Endothelial cell of umbilical vein (primary cell): ENCODE measurements around the gene NYAP1. TPM values are rescaled to one million over a fixed set of nuclear protein-coding genes. Genes with fewer than 3 reads are reported as not detected.

Experiments used
- BruUV-seq: library from RNA; stranded (reverse); fragments of 400-500 nt; replicated peaks from 2 replicates; lab custom pipeline; 2021; lab: Mats Ljungman, UMichigan
- CTCF ChIA-PET: fragments of 300-600, 350-600 bp; sonication (Branson Sonifier 250); formaldehyde crosslinking; loops from one replicate; lab custom pipeline; 2021; ENCODE audit warnings: antibody characterized with exemption, inconsistent platforms; lab: Charles Lee
- POLR2A ChIA-PET: fragments of 300-600, 350-600 bp; sonication (Branson Sonifier 250); formaldehyde crosslinking; loops from one replicate; lab custom pipeline; 2021; ENCODE audit warnings: antibody characterized with exemption, inconsistent platforms; lab: Charles Lee
- DNase-seq: peaks from one replicate; pipeline ENCODE4 v3.0.0-alpha.2; 2011; ENCODE audit warnings: low read depth, low spot score
- FAIRE-seq: peaks from 2 replicates; lab custom pipeline; 2011; peaks lifted over from hg19 to GRCh38; lab: Jason Lieb, UNC
- H2AFZ ChIP-seq: 2 replicates; pipeline ENCODE4 v1.6.0; 2012; ENCODE audit warnings: low read depth, low read length, control low read depth, inconsistent platforms
- H3K27ac ChIP-seq: 2 replicates; pipeline ENCODE4 v1.5.1; 2011; ENCODE audit warnings: low read depth, mild to moderate bottlenecking, control low read depth, low read length, moderate library complexity; ENCODE audit not compliant: insufficient read depth
- H3K27me3 ChIP-seq, 2 experiments: 2 replicates each; pipeline versions ENCODE4 v1.6.0 to v1.6.1; 2011; ENCODE audit warnings: low read length in 2 of 2, mixed read lengths in 1 of 2; ENCODE audit not compliant: control insufficient read depth in 2 of 2, insufficient read depth in 2 of 2
- H3K36me3 ChIP-seq, 2 experiments: 2 replicates in 1 of 2; 3 replicates in 1 of 2; pipeline ENCODE4 v1.5.1; 2011; ENCODE audit warnings: low read length in 2 of 2, mild to moderate bottlenecking in 1 of 2, moderate library complexity in 1 of 2; ENCODE audit not compliant: control insufficient read depth in 2 of 2, insufficient read depth in 2 of 2; ENCODE audit errors: extremely low read depth in 1 of 2
- H3K4me1 ChIP-seq: 3 replicates; pipeline ENCODE4 v1.5.1; 2011; ENCODE audit warnings: mild to moderate bottlenecking, low read length; ENCODE audit not compliant: control insufficient read depth, insufficient read depth; ENCODE audit errors: extremely low read depth
- H3K4me2 ChIP-seq: 2 replicates; pipeline ENCODE4 v1.6.1; 2011; ENCODE audit warnings: low read length, control low read depth, mixed read lengths; ENCODE audit not compliant: insufficient read depth
- H3K4me3 ChIP-seq, 3 experiments: fragments of 200-600 bp in 1 of 3; sonication (generic), shearing (Covaris generic) in 1 of 3; replicated peaks in 1 of 3; 2 replicates each; pipeline ENCODE4 v1.5.1; 2011 to 2016; ENCODE audit warnings: control low read depth in 3 of 3, low read length in 3 of 3, mild to moderate bottlenecking in 2 of 3, inconsistent platforms in 1 of 3, low read depth in 1 of 3, moderate library complexity in 1 of 3; ENCODE audit not compliant: insufficient read depth in 1 of 3
- H3K79me2 ChIP-seq: 2 replicates; pipeline ENCODE4 v1.6.0; 2012; ENCODE audit warnings: low read length, inconsistent platforms; ENCODE audit not compliant: control insufficient read depth, insufficient read depth
- H3K9ac ChIP-seq: replicated peaks from 2 replicates; pipeline ENCODE3; 2011; ENCODE audit warnings: low read length, control low read depth; ENCODE audit not compliant: insufficient read depth; ENCODE audit errors: extremely low read depth
- H3K9me1 ChIP-seq: replicated peaks from 3 replicates; pipeline ENCODE4 v1.6.0; 2011; ENCODE audit warnings: mild to moderate bottlenecking, low read length; ENCODE audit not compliant: control insufficient read depth, insufficient read depth; ENCODE audit errors: extremely low read depth
- H3K9me3 ChIP-seq: replicated peaks from 2 replicates; pipeline ENCODE4 v1.5.1; 2012; ENCODE audit warnings: low read length, inconsistent platforms; ENCODE audit not compliant: control insufficient read depth, insufficient read depth
- H4K20me1 ChIP-seq: replicated peaks from 2 replicates; pipeline ENCODE3; 2011; ENCODE audit warnings: mild to moderate bottlenecking, low read length; ENCODE audit not compliant: control insufficient read depth, insufficient read depth; ENCODE audit errors: extremely low read depth
- CTCF ChIP-seq, 2 donors: IDR thresholded peaks; 1 replicate in 1 of 2; 2 replicates in 1 of 2; pipeline ENCODE4 v1.5.1; 2011; ENCODE audit warnings: low read length in 2 of 2, mild to moderate bottlenecking in 2 of 2, moderate library complexity in 2 of 2, control low read depth in 1 of 2, inconsistent platforms in 1 of 2, low read depth in 1 of 2; ENCODE audit not compliant: insufficient read depth in 1 of 2; ENCODE audit errors: extremely low read depth in 1 of 2
- EZH2 ChIP-seq: IDR thresholded peaks from 2 replicates; pipeline ENCODE4 v1.6.1; 2012; ENCODE audit warnings: borderline replicate concordance, low read depth, mild to moderate bottlenecking, moderate library complexity, low read length, inconsistent platforms; ENCODE audit not compliant: severe bottlenecking
- FOS ChIP-seq: IDR thresholded peaks from 2 replicates; pipeline ENCODE4 v1.6.1; 2011; ENCODE audit warnings: mild to moderate bottlenecking, low read length, moderate library complexity, borderline replicate concordance; ENCODE audit not compliant: insufficient read depth
- GATA2 ChIP-seq: IDR thresholded peaks from 2 replicates; pipeline ENCODE4 v1.7.0; 2011; ENCODE audit warnings: low read depth, mild to moderate bottlenecking, moderate library complexity, mixed read lengths, low read length; ENCODE audit not compliant: insufficient read length, insufficient read depth
- JUN ChIP-seq: IDR thresholded peaks from 2 replicates; pipeline ENCODE4 v1.6.1; 2011; ENCODE audit warnings: borderline replicate concordance, low read depth; ENCODE audit not compliant: insufficient read length, insufficient read depth
- MAX ChIP-seq: IDR thresholded peaks from 2 replicates; pipeline ENCODE4 v1.6.1; 2011; ENCODE audit not compliant: insufficient read depth, insufficient read length
- MYC ChIP-seq: IDR thresholded peaks from one replicate; pipeline ENCODE4 v1.6.1; 2011; ENCODE audit warnings: mild to moderate bottlenecking, low read depth, low read length
- POLR2A ChIP-seq: IDR thresholded peaks from 2 replicates; pipeline ENCODE4 v1.6.1; 2012; ENCODE audit warnings: low read depth, mild to moderate bottlenecking, control low read depth, low read length
- POLR2AphosphoS5 ChIP-seq: IDR thresholded peaks from 2 replicates; pipeline ENCODE4 v1.6.1; 2012; ENCODE audit warnings: low read depth, mild to moderate bottlenecking, control low read depth, low read length, moderate library complexity; ENCODE audit not compliant: insufficient read depth
- dilution Hi-C: fragments of 300-500 bp; cut with MboI; formaldehyde crosslinking; loops from one replicate; pipeline ENCODE4 v1.15.0; 2019; ENCODE audit warnings: low sequenced_read_pairs; ENCODE audit not compliant: extremely low pct_ligation_motif_present
- intact Hi-C: fragments of 100-400 bp; cut with micrococcal nuclease; formaldehyde crosslinking; loops from one replicate; pipeline ENCODE4 v1.10.0; 2022
- polyA plus RNA-seq, 4 experiments: library from polyadenylated mRNA; depleted of rRNA in 3 of 4; stranded (reverse) in 3 of 4; unstranded in 1 of 4; fragments of >200 nt; gene quantifications; 2 replicates each; pipeline versions ENCODE4 v1.2.1 to v1.2.3, GENCODE V29; 2011 to 2012; ENCODE audit warnings: missing spikeins in 1 of 4
- total RNA-seq: library from RNA; stranded (reverse); gene quantifications from 2 replicates; pipeline ENCODE4 v1.2.3, GENCODE V29; 2021

Gene NYAP1
- total and polyA plus RNA-seq, 2 donors (not counting 3 experiments of a cell fraction or from before 2014, with no cell fraction given), result 0.37 to 2.8 TPM

- Histone ChIP-seq H3K9ac (no peak overlapping the region), H3K4me3 (no peak overlapping the region), H3K36me3 (no peaks in the 10 kb centered on the region), H3K79me2 (peaks cover 30% of the 10 kb centered on the region), H4K20me1 (no peaks in the 10 kb centered on the region), H3K27ac (no peak overlapping the region), H3K9me1 (no peaks in the 10 kb centered on the region), H3K9me3 (no peaks in the 10 kb centered on the region), H3K4me1 (peaks cover 55% of the 10 kb centered on the region), H2AFZ (no peak overlapping the region), H3K4me2 (no peak overlapping the region), H3K27me3 (no peaks in the 10 kb centered on the region)
- dilution Hi-C loops (no loop called here), intact Hi-C loops (no loop called here)
- BruUV-seq, result no TSS peak
- FAIRE-seq (no peak), DNase-seq (no peak)
- no peak for TF ChIP-seq POLR2A
- no peak for TF ChIP-seq EZH2
- no peak for TF ChIP-seq MAX
- no peak for TF ChIP-seq POLR2AphosphoS5
- TF ChIP-seq FOS, result no peak
- TF ChIP-seq CTCF (IDR thresholded peaks at IDR 0.05; ENCODE audit: extremely low read depth in 1 of 2, insufficient read depth in 1 of 2, low read depth in 1 of 2, low read length in 2 of 2), result no peak
- no peak for TF ChIP-seq GATA2
- TF ChIP-seq MYC, result no peak
- no peak for TF ChIP-seq JUN
- CTCF ChIA-PET, result interaction anchor here (2.8 kb wide), 1 partner anchor 16 kb away, joined by 17 read pairs; no protein-coding TSS in a partner anchor
- POLR2A ChIA-PET, result no interaction called here
Observed at GRCh38 chr7:100543586-100543985, 59.9 kb downstream of the NYAP1 start.
